HCT116 (cell line): ENCODE results near the gene KCNAB2. TPM values are rescaled to one million over a fixed set of nuclear protein-coding genes. Genes with fewer than 3 reads are reported as not detected.

ENCODE experiments used
- ATAC-seq: fragments of 200-7000 bp; cut with Tn5 transposase; 2 replicates; pipeline ENCODE4 v1.9.1; 2020; ENCODE audit warnings: mild to moderate bottlenecking, moderate library complexity
- BruUV-seq: library from RNA; stranded (reverse); fragments of 400-500 nt; replicated peaks from 2 replicates; lab custom pipeline; 2021; lab: Mats Ljungman, UMichigan
- CTCF ChIA-PET: fragments of 300-600 bp; sonication (Branson Sonifier 250); formaldehyde crosslinking; loops from one replicate; lab custom pipeline; 2021; ENCODE audit warnings: antibody characterized with exemption; lab: Charles Lee
- POLR2A ChIA-PET: fragments of 300-600, 350-600 bp; sonication (Branson Sonifier 250); formaldehyde crosslinking; loops from one replicate; lab custom pipeline; 2021; ENCODE audit warnings: antibody characterized with exemption; lab: Charles Lee
- RAD21 ChIA-PET, 2 experiments: fragments of 300-600 bp; sonication (Branson Sonifier 250); formaldehyde crosslinking; loops; one replicate each; lab custom pipeline; 2023; ENCODE audit warnings: low total read pairs in 2 of 2; ENCODE audit not compliant: uncharacterized antibody in 2 of 2, unreplicated experiment in 2 of 2, low non-redundant PET in 1 of 2; lab: Charles Lee
- DNase-seq: peaks from one replicate; pipeline ENCODE4 v3.0.0-alpha.2; 2010; ENCODE audit warnings: low read depth, low spot score
- H2AFZ ChIP-seq: fragments of 200-600 bp; shearing (Covaris generic), sonication (generic); 2 replicates; pipeline ENCODE4 v1.6.1; 2017; ENCODE audit warnings: low read depth, mixed run types, mixed read lengths, antibody characterized with exemption, low read length; ENCODE audit not compliant: poor library complexity, severe bottlenecking
- H3K27ac ChIP-seq: 2 replicates; pipeline ENCODE4 v1.5.1; 2012; ENCODE audit warnings: low read depth, low read length
- H3K27me3 ChIP-seq: fragments of 200-600 bp; sonication (generic); 2 replicates; pipeline ENCODE4 v1.6.1; 2016; ENCODE audit warnings: mixed run types, low read length, mixed read lengths; ENCODE audit not compliant: insufficient read depth
- H3K36me3 ChIP-seq, 2 experiments: fragments of 200-500 bp in 1 of 2; fragments of 200-600 bp in 1 of 2; sonication (Bioruptor generic) in 1 of 2; sonication (generic) in 1 of 2; 2 replicates each; pipeline versions ENCODE4 v1.5.1 to v1.6.1; 2014 to 2016; ENCODE audit warnings: low read length in 2 of 2, inconsistent platforms in 1 of 2, mixed read lengths in 1 of 2, mixed run types in 1 of 2; ENCODE audit not compliant: insufficient read depth in 2 of 2, control insufficient read depth in 1 of 2
- H3K4me1 ChIP-seq, 2 experiments: fragments of 200-600 bp in 1 of 2; sonication (generic) in 1 of 2; 2 replicates each; pipeline versions ENCODE4 v1.5.1 to v1.6.1; 2012 to 2017; ENCODE audit warnings: low read length in 2 of 2, inconsistent platforms in 1 of 2, mild to moderate bottlenecking in 1 of 2, mixed read lengths in 1 of 2, mixed run types in 1 of 2, moderate library complexity in 1 of 2; ENCODE audit not compliant: insufficient read depth in 2 of 2, control insufficient read depth in 1 of 2
- H3K4me2 ChIP-seq: fragments of 200-600 bp; sonication (generic); 2 replicates; pipeline ENCODE4 v1.6.1; 2017; ENCODE audit warnings: mixed run types, low read length, mixed read lengths
- H3K4me3 ChIP-seq, 2 experiments: fragments of 200-600 bp in 1 of 2; sonication (generic) in 1 of 2; replicated peaks in 1 of 2; 2 replicates each; pipeline ENCODE4 v1.5.1; 2011 to 2016; ENCODE audit warnings: low read length in 2 of 2, control low read depth in 1 of 2, low read depth in 1 of 2, mild to moderate bottlenecking in 1 of 2, mixed read lengths in 1 of 2, mixed run types in 1 of 2
- H3K79me2 ChIP-seq: fragments of 200-600 bp; sonication (generic); 2 replicates; pipeline ENCODE4 v1.6.1; 2017; ENCODE audit warnings: mild to moderate bottlenecking, mixed run types, low read length, moderate library complexity, mixed read lengths; ENCODE audit not compliant: insufficient read depth
- H3K9ac ChIP-seq: fragments of 200-600 bp; sonication (generic); 2 replicates; pipeline ENCODE4 v1.6.1; 2016; ENCODE audit warnings: low read length, mixed read lengths
- H3K9me2 ChIP-seq: fragments of 200-600 bp; sonication (generic), shearing (Covaris generic); 2 replicates; pipeline ENCODE4 v1.6.1; 2017; ENCODE audit warnings: mixed run types, mild to moderate bottlenecking, moderate library complexity; ENCODE audit not compliant: insufficient read depth
- H3K9me3 ChIP-seq, 2 experiments: fragments of 200-500 bp in 1 of 2; fragments of 200-600 bp in 1 of 2; sonication (Bioruptor generic) in 1 of 2; sonication (generic) in 1 of 2; 2 replicates each; pipeline ENCODE4 v1.6.1; 2014 to 2017; ENCODE audit warnings: low read length in 2 of 2, mixed read lengths in 2 of 2, inconsistent platforms in 1 of 2, low read depth in 1 of 2, mild to moderate bottlenecking in 1 of 2, mixed run types in 1 of 2, moderate library complexity in 1 of 2; ENCODE audit not compliant: control insufficient read depth in 1 of 2, insufficient read depth in 1 of 2
- H4K20me1 ChIP-seq: fragments of 200-600 bp; sonication (generic), shearing (Covaris generic); 2 replicates; pipeline ENCODE4 v1.6.1; 2017; ENCODE audit warnings: mixed run types, mild to moderate bottlenecking, moderate library complexity; ENCODE audit not compliant: insufficient read depth
- CBX3 ChIP-seq: IDR thresholded peaks from 2 replicates; pipeline ENCODE4 v1.6.1; 2012; ENCODE audit warnings: low read depth
- CTCF ChIP-seq, 3 experiments: fragments of 200-600 bp in 1 of 3; sonication (generic) in 1 of 3; IDR thresholded peaks in 2 of 3; conservative IDR thresholded peaks in 1 of 3; 2 replicates each; pipeline ENCODE4 v1.5.1; 2012 to 2017; ENCODE audit warnings: low read depth in 2 of 3, low read length in 2 of 3, antibody characterized with exemption in 1 of 3, borderline replicate concordance in 1 of 3, control low read depth in 1 of 3, mild to moderate bottlenecking in 1 of 3, mixed read lengths in 1 of 3, mixed run types in 1 of 3, moderate library complexity in 1 of 3; ENCODE audit not compliant: insufficient read depth in 1 of 3
- EGR1 ChIP-seq: IDR thresholded peaks from 2 replicates; pipeline ENCODE4 v1.6.1; 2012; ENCODE audit warnings: low read depth
- ELF1 ChIP-seq: IDR thresholded peaks from 2 replicates; pipeline ENCODE4 v1.6.1; 2012; ENCODE audit warnings: low read depth, borderline replicate concordance
- JUND ChIP-seq: IDR thresholded peaks from 2 replicates; pipeline ENCODE4 v1.6.1; 2012
- MAX ChIP-seq: IDR thresholded peaks from 2 replicates; pipeline ENCODE4 v1.6.1; 2012
- POLR2AphosphoS5 ChIP-seq: IDR thresholded peaks from 2 replicates; pipeline ENCODE4 v1.6.1; 2011; ENCODE audit warnings: mild to moderate bottlenecking, low read depth, low read length, moderate library complexity
- REST ChIP-seq: IDR thresholded peaks from 2 replicates; pipeline ENCODE4 v1.6.1; 2012; ENCODE audit warnings: low read depth
- SIN3A ChIP-seq: IDR thresholded peaks from 2 replicates; pipeline ENCODE4 v1.6.1; 2012; ENCODE audit warnings: low read depth
- SRF ChIP-seq: IDR thresholded peaks from 2 replicates; pipeline ENCODE4 v1.6.1; 2012; ENCODE audit warnings: low read depth
- ZNF274 ChIP-seq: fragments of 200-500 bp; sonication (Bioruptor generic); IDR thresholded peaks from 2 replicates; pipeline ENCODE4 v1.6.1; 2014; ENCODE audit warnings: mild to moderate bottlenecking, low read depth, low read length, inconsistent platforms
- intact Hi-C: fragments of 100-400 bp; cut with micrococcal nuclease; formaldehyde crosslinking; loops from 2 replicates; pipeline ENCODE4 v1.10.0; 2022
- total RNA-seq: library from RNA; stranded (reverse); gene quantifications from one replicate; pipeline ENCODE4 v1.2.1, GENCODE V29; 2021; ENCODE audit not compliant: unreplicated experiment

KCNAB2 gene
- total RNA-seq, 1 experiment from 2014 or later = 18.1 TPM

- no peak overlapping the region for H3K27ac ChIP-seq
- H2AFZ ChIP-seq = no peak overlapping the region
- no peaks in the 10 kb centered on the region for H3K9me3 ChIP-seq
- H3K9ac ChIP-seq = no peak overlapping the region
- intact Hi-C loops = loop anchor here (10.0 kb wide), 1 partner anchor 287 kb away; no protein-coding TSS in a partner anchor
- RAD21 ChIA-PET = no interaction called here
- H3K79me2 ChIP-seq = no peaks in the 10 kb centered on the region
- no peak overlapping the region for H3K4me2 ChIP-seq
- POLR2A ChIA-PET = interaction anchor here (0.6 kb wide), 1 partner anchor 91 kb away, joined by 4 read pairs; no protein-coding TSS in a partner anchor
- no TSS peak for BruUV-seq
- no peaks in the 10 kb centered on the region for H3K36me3 ChIP-seq
- DNase-seq (no peak), ATAC-seq (no peak)
- CTCF ChIA-PET = no interaction called here
- no peaks in the 10 kb centered on the region for H4K20me1 ChIP-seq
- H3K27me3 ChIP-seq = no peaks in the 10 kb centered on the region
- H3K4me3 ChIP-seq = no peak overlapping the region
- TF ChIP-seq CTCF (IDR thresholded peaks at IDR 0.05 in 2 of 3, conservative IDR thresholded peaks at IDR 0.05 in 1 of 3; ENCODE audit: borderline replicate concordance in 1 of 3, insufficient read depth in 1 of 3, low read depth in 2 of 3, low read length in 2 of 3) = no peak
- TF ChIP-seq ZNF274 = no peak
- TF ChIP-seq JUND = no peak
- TF ChIP-seq REST = no peak
- TF ChIP-seq ELF1 = no peak
- TF ChIP-seq SIN3A = no peak
- TF ChIP-seq SRF = no peak
- no peak for TF ChIP-seq EGR1
- no peak for TF ChIP-seq CBX3
- no peak for TF ChIP-seq MAX
- TF ChIP-seq POLR2AphosphoS5 = no peak
- H3K4me1 ChIP-seq = peaks cover 0 to 11% of the 10 kb centered on the region in 2 experiments; a peak in 1 of 4 replicates
- H3K9me2 ChIP-seq = no peaks in the 10 kb centered on the region
These were observed 11.6 kb downstream of the KCNAB2 start for GRCh38 chr1:6057170-6057845.
